ENCODE results near the gene GAL3ST1.
A peak's percentile ranks its signal among the peaks of the same experiment; 100 is the strongest.

GAL3ST1 gene

GRCh38 chr22:30607939-30608338 is 33.5 kb upstream of the GAL3ST1 start:
- Histone ChIP-seq H3K4me1 (ENCODE audit: control insufficient read depth in 1 of 2, insufficient read depth in 1 of 2, low read depth in 1 of 2, low read length in 1 of 2) (peaks cover 23 to 26% of the 10 kb centered on the region in 2 experiments), H3K27me3 (peaks cover 15% of the 10 kb centered on the region), H3K36me3 (no peaks in the 10 kb centered on the region), H3K27ac (no peak overlapping the region), H3K9me3 (no peaks in the 10 kb centered on the region), H3K4me3 (ENCODE audit: low read depth in 1 of 2, low read length in 1 of 2) (no peak overlapping the region)
- TF ChIP-seq CTCF (IDR thresholded peaks at IDR 0.05): no peak

GRCh38 chr22:30607300-30607930 is 33.0 kb upstream of the GAL3ST1 start:
- Histone ChIP-seq H3K27me3 (peaks cover 15% of the 10 kb centered on the region), H3K4me1 (ENCODE audit: control insufficient read depth in 1 of 2, insufficient read depth in 1 of 2, low read depth in 1 of 2, low read length in 1 of 2) (peaks cover 23 to 26% of the 10 kb centered on the region in 2 experiments), H3K27ac (peak overlapping the region; percentile 5), H3K4me3 (ENCODE audit: low read depth in 1 of 2, low read length in 1 of 2) (peak overlapping the region; percentile 57 to 59), H3K9me3 (no peaks in the 10 kb centered on the region), H3K36me3 (no peaks in the 10 kb centered on the region)
- TF ChIP-seq CTCF (IDR thresholded peaks at IDR 0.05): no peak

- Histone ChIP-seq H3K27me3 (peaks cover 15% of the 10 kb centered on the region), H3K27ac (peak within 1 kb of the TSS; percentile 53), H3K9me3 (no peaks in the 10 kb centered on the region), H3K4me1 (ENCODE audit: control insufficient read depth in 1 of 2, insufficient read depth in 1 of 2, low read depth in 1 of 2, low read length in 1 of 2) (peaks cover 23 to 26% of the 10 kb centered on the region in 2 experiments), H3K4me3 (ENCODE audit: low read depth in 1 of 2, low read length in 1 of 2) (peak within 1 kb of the TSS; percentile 57 to 59), H3K36me3 (no peaks in the 10 kb centered on the region)
- TF ChIP-seq CTCF (IDR thresholded peaks at IDR 0.05): no peak
Observed at GRCh38 chr22:30606455-30607299, 32.2 kb upstream of the GAL3ST1 start, which contains the start of gene TCN2. TCN2 (plus strand) TSS chr22:30607174; CDS start chr22:30607332, 158 bp downstream.

GRCh38 chr22:30605449-30606110 is 31.1 kb upstream of the GAL3ST1 start:
- H3K4me1 ChIP-seq (ENCODE audit: control insufficient read depth in 1 of 2, insufficient read depth in 1 of 2, low read depth in 1 of 2, low read length in 1 of 2): peaks cover 23 to 26% of the 10 kb centered on the region in 2 experiments

More at GRCh38 chr22:30605449-30606110, 31.1 kb upstream of the GAL3ST1 start:
- Histone ChIP-seq H3K9me3 (no peaks in the 10 kb centered on the region), H3K27me3 (peaks cover 15% of the 10 kb centered on the region), H3K4me3 (ENCODE audit: low read depth in 1 of 2, low read length in 1 of 2) (peak overlapping the region in 1 of 2 experiments; percentile 59), H3K36me3 (no peaks in the 10 kb centered on the region), H3K27ac (peak overlapping the region; percentile 53)
- TF ChIP-seq CTCF (IDR thresholded peaks at IDR 0.05): peak; percentile 64

Measured in neutrophil (primary cell).